CD4-positive, alpha-beta memory T cell (primary cell): ENCODE results near the gene IRF8. TPM values are rescaled to one million over a fixed set of nuclear protein-coding genes. Genes with fewer than 3 reads are reported as not detected.
"Not testable (repeated sequence)": the region's sequence is repeated elsewhere in the genome, so short reads cannot be mapped to it uniquely, and the experiment has no call there.

Source experiments
- CTCF ChIA-PET: fragments of 350-600 bp; sonication (Branson Sonifier 250); formaldehyde crosslinking; loops from one replicate; lab custom pipeline; 2021; ENCODE audit warnings: inconsistent platforms; ENCODE audit not compliant: partially characterized antibody; lab: Charles Lee
- POLR2A ChIA-PET: fragments of 350-600 bp; sonication (Branson Sonifier 250); formaldehyde crosslinking; loops from one replicate; lab custom pipeline; 2021; ENCODE audit not compliant: partially characterized antibody; lab: Charles Lee
- DNase-seq, 5 donors: peaks; one replicate each; pipeline versions ENCODE4 v3.0.0 to v3.0.0-alpha.2; 2020 to 2022; ENCODE audit warnings: mixed read lengths in 1 of 5
- H3K27ac ChIP-seq: one replicate; pipeline ENCODE4 v1.7.0; 2013; ENCODE audit warnings: low read depth, low read length
- H3K27me3 ChIP-seq: 2 replicates; pipeline ENCODE4 v1.7.0; 2013; ENCODE audit warnings: mild to moderate bottlenecking, low read length, moderate library complexity; ENCODE audit not compliant: insufficient read depth
- H3K36me3 ChIP-seq: 2 replicates; pipeline ENCODE4 v1.7.0; 2013; ENCODE audit warnings: mild to moderate bottlenecking, low read length, moderate library complexity; ENCODE audit not compliant: insufficient read depth
- H3K4me1 ChIP-seq: 2 replicates; pipeline ENCODE4 v1.7.0; 2013; ENCODE audit warnings: mild to moderate bottlenecking, low read length, moderate library complexity; ENCODE audit not compliant: insufficient read depth
- H3K4me3 ChIP-seq, 2 donors: one replicate each; pipeline ENCODE4 v1.7.0; 2013; ENCODE audit warnings: low read length in 2 of 2, mild to moderate bottlenecking in 1 of 2
- H3K9me3 ChIP-seq, 2 donors: one replicate each; pipeline ENCODE4 v1.7.0; 2013; ENCODE audit warnings: low read length in 2 of 2, control low read depth in 1 of 2; ENCODE audit not compliant: control insufficient read depth in 1 of 2
- H3K27ac Mint-ChIP-seq, 7 donors: one replicate each; pipeline ENCODE4 v1.8.0; 2020 to 2021; ENCODE audit warnings: mixed read lengths in 7 of 7, mild to moderate bottlenecking in 6 of 7, inconsistent platforms in 3 of 7, moderate library complexity in 3 of 7
- H3K27me3 Mint-ChIP-seq, 2 donors: one replicate each; pipeline ENCODE4 v1.8.0; 2020 to 2021; ENCODE audit warnings: mixed read lengths in 2 of 2
- H3K36me3 Mint-ChIP-seq, 2 donors: one replicate each; pipeline ENCODE4 v1.8.0; 2020 to 2021; ENCODE audit warnings: mixed read lengths in 2 of 2, inconsistent platforms in 1 of 2, mild to moderate bottlenecking in 1 of 2
- H3K4me1 Mint-ChIP-seq, 4 donors: one replicate each; pipeline ENCODE4 v1.8.0; 2020 to 2021; ENCODE audit warnings: mixed read lengths in 4 of 4, mild to moderate bottlenecking in 1 of 4
- H3K4me3 Mint-ChIP-seq, 8 donors: one replicate each; pipeline ENCODE4 v1.8.0; 2020 to 2021; ENCODE audit warnings: mixed read lengths in 8 of 8, mild to moderate bottlenecking in 7 of 8, moderate library complexity in 6 of 8, inconsistent platforms in 3 of 8
- H3K9me3 Mint-ChIP-seq, 8 donors: one replicate each; pipeline ENCODE4 v1.8.0; 2020 to 2021; ENCODE audit warnings: mixed read lengths in 8 of 8, mild to moderate bottlenecking in 5 of 8, inconsistent platforms in 3 of 8, moderate library complexity in 1 of 8
- intact Hi-C: fragments of 100-400 bp; cut with micrococcal nuclease; formaldehyde crosslinking; loops from one replicate; pipeline ENCODE4 v1.15.1; 2023
- polyA plus RNA-seq, 2 donors: library from polyadenylated mRNA; unstranded; fragments of 300-500 nt; fragmentation: Illumina TruSeq; gene quantifications; one replicate each; pipeline ENCODE4 v1.2.3, GENCODE V29; 2021
- total RNA-seq, 2 experiments: library from RNA; stranded (reverse); gene quantifications; one replicate each; pipeline ENCODE4 v1.2.3, GENCODE V29; 2021

The IRF8 gene
- total and polyA plus RNA-seq, 4 experiments from 2014 or later = 0.48 to 4.0 (median 1.4) TPM

DNA sequence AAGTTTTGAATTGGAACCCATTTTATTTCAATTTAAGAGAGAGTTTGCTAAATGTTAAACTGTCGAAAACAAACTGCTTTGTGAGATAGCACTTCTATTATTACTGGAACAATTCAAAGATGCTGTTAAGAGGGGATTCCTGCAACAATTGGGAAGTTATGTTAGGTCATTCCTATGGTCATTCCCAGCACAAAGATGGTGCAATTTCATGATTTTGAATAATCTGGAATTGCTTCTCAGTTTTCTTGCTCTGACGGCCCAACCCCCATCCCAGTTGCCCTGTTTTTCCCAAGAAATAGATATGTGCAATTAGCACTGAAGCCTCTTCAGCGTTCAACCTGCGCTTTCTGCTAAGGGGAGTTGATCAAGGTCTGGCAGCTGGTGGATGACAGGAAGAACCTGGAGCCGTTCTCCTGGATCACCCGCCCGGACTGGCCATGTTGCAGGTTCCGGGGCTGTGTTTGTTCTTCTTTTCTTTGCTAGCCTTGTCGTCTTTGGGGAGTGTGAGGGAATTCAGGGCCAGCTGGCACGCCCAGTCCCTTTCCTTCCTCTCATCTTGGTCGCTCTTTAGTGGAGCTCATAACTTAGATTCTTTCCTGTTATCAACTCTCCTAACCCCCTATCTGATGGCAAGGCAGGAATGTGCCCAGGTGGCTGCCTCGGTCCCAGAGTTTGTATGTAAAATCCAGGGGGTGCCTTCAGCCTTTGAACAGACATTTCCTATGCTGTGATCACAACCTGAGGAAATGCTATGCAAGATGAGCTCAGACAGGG lies 29.0 kb upstream of the IRF8 start:
- H3K4me1 ChIP-seq = no peaks in the 10 kb centered on the region
- DNase-seq = no peak
- Mint-ChIP-seq H3K27ac (no peak overlapping the region), H3K9me3 (no peaks in the 10 kb centered on the region), H3K27me3 (peaks cover 6 to 15% of the 10 kb centered on the region in 2 donors), H3K4me1 (peaks cover 0 to 1% (median 0%) of the 10 kb centered on the region in 4 donors), H3K36me3 (no peaks in the 10 kb centered on the region), H3K4me3 (no peak overlapping the region)
- H3K4me3 ChIP-seq = no peak overlapping the region
- H3K36me3 ChIP-seq = no peaks in the 10 kb centered on the region
- CTCF ChIA-PET = no interaction called here
- no peaks in the 10 kb centered on the region for H3K9me3 ChIP-seq
- no peak overlapping the region for H3K27ac ChIP-seq
- intact Hi-C loops = no loop called here
- POLR2A ChIA-PET = no interaction called here
- no peaks in the 10 kb centered on the region for H3K27me3 ChIP-seq

DNA sequence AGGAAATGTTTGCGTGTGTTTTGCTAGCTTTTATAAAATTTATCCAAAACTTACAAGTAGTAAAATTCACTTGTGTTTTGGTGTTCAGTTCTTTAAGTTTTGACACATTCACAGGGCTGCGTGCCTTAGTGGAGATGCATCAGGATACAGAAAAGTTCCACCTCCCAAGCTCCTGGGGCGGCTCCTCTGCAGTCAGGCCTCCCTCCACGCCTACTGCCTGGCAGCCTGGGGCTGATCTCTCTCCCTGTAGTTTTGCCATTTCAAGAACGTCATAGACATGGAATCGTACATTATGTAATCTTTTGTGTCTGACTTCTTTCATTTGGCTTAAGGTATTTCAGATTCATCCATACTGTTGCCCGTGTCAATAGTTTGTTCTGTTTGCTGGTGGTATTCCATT lies 27.2 kb upstream of the IRF8 start:
- peaks cover 9 to 17% of the 10 kb centered on the region in 2 donors for H3K27me3 Mint-ChIP-seq
- Histone ChIP-seq H3K27me3 (no peaks in the 10 kb centered on the region), H3K4me1 (no peaks in the 10 kb centered on the region), H3K27ac (no peak overlapping the region), H3K4me3 (no peak overlapping the region), H3K36me3 (no peaks in the 10 kb centered on the region), H3K9me3 (no peaks in the 10 kb centered on the region)
- H3K4me3 Mint-ChIP-seq = no peak overlapping the region
- CTCF ChIA-PET = no interaction called here
- intact Hi-C loops = no loop called here
- H3K36me3 Mint-ChIP-seq = no peaks in the 10 kb centered on the region
- H3K4me1 Mint-ChIP-seq = peaks cover 0 to 1% (median 0%) of the 10 kb centered on the region in 4 donors
- POLR2A ChIA-PET = no interaction called here
- H3K27ac Mint-ChIP-seq = peak overlapping the region in 1 of 7 donors; percentile 39
- no peak for DNase-seq
- H3K9me3 Mint-ChIP-seq = peaks cover 0 to 4% (median 0%) of the 10 kb centered on the region in 8 donors

DNA sequence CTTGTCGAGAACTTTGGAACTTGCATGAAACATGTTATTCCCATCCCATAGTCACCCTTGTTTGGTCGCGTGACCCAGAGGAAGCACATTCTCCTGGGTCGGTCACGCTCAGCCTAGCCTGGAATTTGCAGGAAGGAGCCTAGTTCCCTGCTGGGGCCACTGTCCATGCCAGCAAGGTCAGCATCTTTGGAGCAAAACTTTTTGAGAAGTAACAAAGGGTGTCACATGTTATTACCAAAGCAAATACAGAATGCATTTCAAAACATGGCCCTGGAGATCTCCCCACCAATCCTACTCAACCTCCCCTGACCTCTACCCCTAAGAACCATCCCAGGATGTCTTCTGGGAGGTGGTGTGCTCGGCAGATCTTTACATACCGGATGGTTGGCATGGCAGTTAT lies 26.2 kb upstream of the IRF8 start:
- Histone ChIP-seq H3K27me3 (no peaks in the 10 kb centered on the region), H3K27ac (no peak overlapping the region), H3K4me3 (no peak overlapping the region), H3K4me1 (no peaks in the 10 kb centered on the region), H3K9me3 (no peaks in the 10 kb centered on the region), H3K36me3 (no peaks in the 10 kb centered on the region)
- POLR2A ChIA-PET = no interaction called here
- Mint-ChIP-seq H3K9me3 (peaks cover 0 to 4% (median 0%) of the 10 kb centered on the region in 8 donors), H3K4me1 (peaks cover 0 to 1% (median 0%) of the 10 kb centered on the region in 4 donors), H3K27ac (no peak overlapping the region), H3K27me3 (peaks cover 11 to 17% of the 10 kb centered on the region in 2 donors), H3K36me3 (no peaks in the 10 kb centered on the region), H3K4me3 (no peak overlapping the region)
- intact Hi-C loops = no loop called here
- no peak for DNase-seq
- CTCF ChIA-PET = no interaction called here

DNA sequence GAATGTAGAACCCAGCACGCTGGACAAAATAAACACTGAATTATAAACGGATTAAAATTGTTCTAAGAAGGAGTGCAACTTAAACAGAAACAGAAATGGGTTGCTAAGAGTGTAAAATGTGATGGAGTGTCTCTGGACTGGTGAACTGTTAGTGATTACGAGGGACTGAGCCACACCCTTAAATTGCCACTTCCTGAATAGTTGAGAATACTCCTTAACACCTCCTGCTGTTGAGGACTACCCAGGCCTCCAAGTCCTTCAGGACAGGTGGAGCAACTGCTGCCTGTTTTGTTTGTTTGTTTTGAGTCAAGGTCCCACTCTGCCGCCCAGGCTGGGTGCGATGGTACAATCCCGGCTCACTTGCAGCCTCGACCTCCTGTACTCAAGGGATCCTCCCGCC lies 25.8 kb upstream of the IRF8 start:
- peaks cover 11 to 17% of the 10 kb centered on the region in 2 donors for H3K27me3 Mint-ChIP-seq
- H3K36me3 Mint-ChIP-seq = no peaks in the 10 kb centered on the region

DNA sequence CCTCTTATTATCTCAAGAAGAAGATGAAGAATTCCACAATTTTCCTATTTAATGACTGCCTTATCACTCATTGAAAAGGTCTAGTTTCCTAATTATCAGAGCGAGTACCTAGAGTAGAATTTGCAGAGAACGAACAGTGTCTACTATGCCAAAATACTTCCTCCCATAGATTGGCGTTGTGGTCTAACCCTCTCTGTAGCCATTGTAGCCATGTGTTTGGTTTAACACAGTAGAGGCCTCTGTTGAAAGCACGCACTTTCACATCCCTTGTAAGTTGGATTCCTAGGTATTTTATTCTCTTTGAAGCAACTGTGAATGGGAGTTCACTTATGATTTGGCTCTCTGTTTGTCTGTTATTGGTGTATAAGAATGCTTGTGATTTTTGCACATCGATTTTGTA lies 24.9 kb upstream of the IRF8 start:
- H3K36me3 Mint-ChIP-seq, POLR2A ChIA-PET, DNase-seq, H3K9me3 ChIP-seq, H3K4me3 ChIP-seq, H3K27ac Mint-ChIP-seq, H3K4me3 Mint-ChIP-seq, H3K4me1 ChIP-seq, H3K4me1 Mint-ChIP-seq, H3K36me3 ChIP-seq, H3K27me3 ChIP-seq, CTCF ChIA-PET, intact Hi-C loops, H3K27ac ChIP-seq, H3K9me3 Mint-ChIP-seq: not testable (repeated sequence)
- peaks cover 11 to 14% of the 10 kb centered on the region in 2 donors for H3K27me3 Mint-ChIP-seq

More for the DNA sequence above, 25.8 kb upstream of the IRF8 start:
- Histone ChIP-seq H3K4me3 (no peak overlapping the region), H3K4me1 (no peaks in the 10 kb centered on the region), H3K9me3 (no peaks in the 10 kb centered on the region), H3K36me3 (no peaks in the 10 kb centered on the region), H3K27ac (no peak overlapping the region), H3K27me3 (no peaks in the 10 kb centered on the region)
- POLR2A ChIA-PET = no interaction called here
- no peak overlapping the region for H3K27ac Mint-ChIP-seq
- no peak for DNase-seq
- peaks cover 0 to 1% (median 0%) of the 10 kb centered on the region in 4 donors for H3K4me1 Mint-ChIP-seq
- CTCF ChIA-PET = no interaction called here
- intact Hi-C loops = no loop called here
- H3K9me3 Mint-ChIP-seq = peaks cover 0 to 4% (median 0%) of the 10 kb centered on the region in 8 donors
- H3K4me3 Mint-ChIP-seq = no peak overlapping the region

DNA sequence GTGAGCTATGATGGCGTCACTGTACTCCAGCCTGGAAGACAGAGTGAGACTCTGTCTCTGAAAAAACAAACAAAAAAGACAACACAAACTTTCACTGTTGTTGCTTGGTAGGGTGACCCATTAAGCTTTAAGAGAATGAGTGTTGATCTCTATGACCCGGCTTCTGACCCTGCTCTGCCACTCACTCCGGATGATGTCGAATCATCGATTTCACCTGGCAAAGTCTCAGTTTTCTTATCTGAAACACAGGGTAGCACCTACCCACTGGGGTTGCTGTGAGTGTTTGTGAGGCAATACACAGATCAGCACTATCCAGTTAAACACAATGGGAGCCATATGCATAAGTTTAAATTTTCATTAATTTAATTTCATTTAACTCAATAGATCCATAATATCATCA lies 20.6 kb upstream of the IRF8 start:
- ChIA-PET CTCF (no interaction called here), POLR2A (interaction anchor here (0.6 kb wide), 1 partner anchor 25 kb away, joined by 3 read pairs; no protein-coding TSS in a partner anchor)
- DNase-seq = no peak
- Mint-ChIP-seq H3K36me3 (no peaks in the 10 kb centered on the region), H3K27ac (peak overlapping the region in 1 of 7 donors; percentile 36), H3K4me1 (peaks cover 0 to 1% (median 0%) of the 10 kb centered on the region in 4 donors), H3K9me3 (peaks cover 0 to 4% (median under 1%) of the 10 kb centered on the region in 8 donors), H3K27me3 (peaks cover 5 to 8% of the 10 kb centered on the region in 2 donors), H3K4me3 (no peak overlapping the region)
- H3K36me3 ChIP-seq = no peaks in the 10 kb centered on the region
- no peaks in the 10 kb centered on the region for H3K27me3 ChIP-seq
- no peaks in the 10 kb centered on the region for H3K4me1 ChIP-seq
- no peaks in the 10 kb centered on the region for H3K9me3 ChIP-seq
- H3K4me3 ChIP-seq = no peak overlapping the region
- no peak overlapping the region for H3K27ac ChIP-seq
- intact Hi-C loops = no loop called here

DNA sequence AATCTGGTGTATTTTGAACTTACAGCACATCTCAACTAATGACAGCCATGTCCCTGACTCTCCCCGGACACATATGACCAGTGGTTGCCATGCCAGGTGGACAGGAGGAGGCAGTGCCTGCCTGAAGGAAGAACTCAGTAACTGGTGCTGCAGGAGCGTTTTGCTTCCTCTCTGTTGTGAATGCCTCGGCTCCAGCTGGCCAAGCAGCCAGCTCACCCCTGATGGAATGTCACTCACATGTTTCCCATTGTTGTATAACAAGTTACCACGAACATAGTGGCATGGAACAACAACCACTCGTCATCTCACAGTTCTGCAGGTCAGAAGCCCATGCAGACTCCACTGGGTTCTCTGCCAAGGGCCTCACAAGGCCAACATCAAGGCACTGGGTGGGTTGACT lies 20.1 kb upstream of the IRF8 start:
- no peak overlapping the region for H3K27ac Mint-ChIP-seq
- CTCF ChIA-PET = no interaction called here
- no peak for DNase-seq
- intact Hi-C loops = no loop called here
- no peak overlapping the region for H3K4me3 Mint-ChIP-seq
- no peaks in the 10 kb centered on the region for H3K9me3 ChIP-seq
- no peaks in the 10 kb centered on the region for H3K36me3 ChIP-seq
- H3K36me3 Mint-ChIP-seq = no peaks in the 10 kb centered on the region
- H3K27ac ChIP-seq = no peak overlapping the region
- H3K4me1 Mint-ChIP-seq = peaks cover 0 to 1% (median 0%) of the 10 kb centered on the region in 4 donors
- no peak overlapping the region for H3K4me3 ChIP-seq
- no peaks in the 10 kb centered on the region for H3K27me3 ChIP-seq
- POLR2A ChIA-PET = no interaction called here
- peaks cover 2 to 8% of the 10 kb centered on the region in 2 donors for H3K27me3 Mint-ChIP-seq
- H3K4me1 ChIP-seq = no peaks in the 10 kb centered on the region
- H3K9me3 Mint-ChIP-seq = peaks cover 0 to 4% (median under 1%) of the 10 kb centered on the region in 8 donors
